K562 (cell line): ENCODE results near the gene ASIC3. TPM values are rescaled to one million over a fixed set of nuclear protein-coding genes. Genes with fewer than 3 reads are reported as not detected.

ENCODE experiments used
- BDP1 ChIP-seq: IDR thresholded peaks from 3 replicates; pipeline ENCODE4 v1.6.1; 2011; ENCODE audit not compliant: insufficient read length, insufficient read depth
- ETV1 ChIP-seq: fragments of 450-650 bp; conservative IDR thresholded peaks from 2 replicates; pipeline ENCODE4 v1.6.1; 2016; ENCODE audit warnings: missing genetic modification characterization, control low read depth, low read depth, missing compliant biosample characterization
- FIP1L1 ChIP-seq: fragments of 200-400 bp; formaldehyde crosslinking; IDR thresholded peaks from 2 replicates; pipeline ENCODE4 v1.6.1; 2018; ENCODE audit warnings: mild to moderate bottlenecking, low read depth, low read length; ENCODE audit not compliant: poor library complexity, severe bottlenecking
- FOSL1 ChIP-seq: fragments of 200-800 bp; sonication (Bioruptor generic); conservative IDR thresholded peaks from 2 replicates; pipeline ENCODE4 v1.6.1; 2016; ENCODE audit warnings: missing genetic modification characterization, missing compliant biosample characterization
- HES1 ChIP-seq: fragments of 450-650 bp; IDR thresholded peaks from 2 replicates; pipeline ENCODE4 v1.6.1; 2016; ENCODE audit warnings: low read depth, mild to moderate bottlenecking, moderate library complexity
- HNRNPLL ChIP-seq: fragments of 200-400 bp; formaldehyde crosslinking; IDR thresholded peaks from 2 replicates; pipeline ENCODE4 v1.6.1; 2017; ENCODE audit warnings: low read length, low read depth, mild to moderate bottlenecking; ENCODE audit not compliant: poor library complexity, severe bottlenecking
- KAT2B ChIP-seq: IDR thresholded peaks from one replicate; pipeline ENCODE4 v1.6.1; 2012; ENCODE audit warnings: low read depth, mild to moderate bottlenecking, control low read depth, inconsistent platforms, low read length, moderate library complexity
- KAT7 ChIP-seq: sonication (generic); formaldehyde crosslinking; IDR thresholded peaks from 2 replicates; pipeline ENCODE4 v1.8.0; 2022; ENCODE audit warnings: missing genetic modification reagents, mild to moderate bottlenecking, borderline replicate concordance
- KDM5B ChIP-seq: fragments of 200-600 bp; sonication (generic); IDR thresholded peaks from 2 replicates; pipeline ENCODE4 v1.6.1; 2012; ENCODE audit warnings: low read depth, mild to moderate bottlenecking, moderate library complexity, low read length, control low read depth, inconsistent platforms; ENCODE audit not compliant: insufficient replicate concordance
- KLF6 ChIP-seq: fragments of 250-450 bp; sonication (Bioruptor Pico); IDR thresholded peaks from 2 replicates; pipeline ENCODE4 v1.4.0; 2020; ENCODE audit warnings: mild to moderate bottlenecking, moderate library complexity, borderline replicate concordance
- MBD1 ChIP-seq: fragments of 250-450 bp; sonication (Bioruptor Pico); IDR thresholded peaks from 2 replicates; pipeline ENCODE4 v1.8.0; 2022; ENCODE audit warnings: inconsistent platforms
- NFE2 ChIP-seq: IDR thresholded peaks from 2 replicates; pipeline ENCODE4 v1.6.1; 2014; ENCODE audit warnings: antibody characterized with exemption, low read depth
- NRF1 ChIP-seq, 2 experiments: fragments of 450-650 bp; IDR thresholded peaks in 1 of 2; conservative IDR thresholded peaks in 1 of 2; 2 replicates each; pipeline ENCODE4 v1.6.1; 2014; ENCODE audit warnings: mild to moderate bottlenecking in 2 of 2
- PTBP1 ChIP-seq: fragments of 200-400 bp; formaldehyde crosslinking; IDR thresholded peaks from 2 replicates; pipeline ENCODE4 v1.6.1; 2017; ENCODE audit warnings: low read depth, low read length
- SMARCC2 ChIP-seq: fragments of 450-650 bp; IDR thresholded peaks from 2 replicates; pipeline ENCODE4 v1.6.1; 2017; ENCODE audit warnings: antibody characterized with exemption, moderate library complexity, mild to moderate bottlenecking, low read depth
- TEAD1 ChIP-seq, 2 experiments: fragments of 450-650 bp in 1 of 2; sonication (generic) in 1 of 2; formaldehyde crosslinking; IDR thresholded peaks; 2 replicates each; pipeline versions ENCODE4 v1.4.0 to v1.8.0; 2020 to 2022; ENCODE audit warnings: mild to moderate bottlenecking in 2 of 2, missing genetic modification reagents in 1 of 2
- TSHZ1 ChIP-seq: fragments of 250-450 bp; sonication (Bioruptor Pico); IDR thresholded peaks from 2 replicates; pipeline ENCODE4 v1.4.0; 2020; ENCODE audit warnings: mild to moderate bottlenecking, moderate library complexity
- YBX1 ChIP-seq: fragments of 450-650 bp; IDR thresholded peaks from 2 replicates; pipeline ENCODE4 v1.7.1; 2016; ENCODE audit warnings: mild to moderate bottlenecking
- ZBTB7A ChIP-seq: IDR thresholded peaks from 2 replicates; pipeline ENCODE4 v1.6.1; 2011; ENCODE audit warnings: low read depth, mild to moderate bottlenecking, low read length, moderate library complexity, borderline replicate concordance; ENCODE audit not compliant: control insufficient read depth
- ZC3H11A ChIP-seq: IDR thresholded peaks from 2 replicates; pipeline ENCODE4 v1.6.1; 2012; ENCODE audit warnings: low read depth, low read length, improper control_type of control experiment
- ZNF133 ChIP-seq: fragments of 250-450 bp; sonication (Bioruptor Pico); IDR thresholded peaks from 2 replicates; pipeline ENCODE4 v1.4.0; 2020; ENCODE audit warnings: mild to moderate bottlenecking
- ZNF274 ChIP-seq: IDR thresholded peaks from 2 replicates; pipeline ENCODE4 v1.6.1; 2011; ENCODE audit warnings: low read depth, mild to moderate bottlenecking, low read length, moderate library complexity, borderline replicate concordance
- ZNF561 ChIP-seq: fragments of 450-650 bp; formaldehyde crosslinking; conservative IDR thresholded peaks from 2 replicates; pipeline ENCODE4 v1.4.0; 2020; ENCODE audit warnings: mild to moderate bottlenecking, moderate library complexity
- ZNF707 ChIP-seq: fragments of 250-450 bp; sonication (Bioruptor Pico); conservative IDR thresholded peaks from 2 replicates; pipeline ENCODE4 v1.8.0; 2022; ENCODE audit warnings: inconsistent platforms, mild to moderate bottlenecking, moderate library complexity
- polyA plus RNA-seq, 8 experiments: library from polyadenylated mRNA; depleted of rRNA in 4 of 8; stranded (reverse) in 5 of 8; unstranded in 3 of 8; fragments of >200 nt; fragmentation: Nextera tagmentation in 2 of 8; fragmentation: Illumina TruSeq in 1 of 8; extraction: Ambion mirVana in 2 of 8; extraction: Trizol in 1 of 8; gene quantifications; 2 replicates each; pipeline versions ENCODE4 v1.2.1 to v1.2.3, GENCODE V29; 2011 to 2014; ENCODE audit warnings: inconsistent platforms in 1 of 8, missing spikeins in 1 of 8
- total RNA-seq, 7 experiments: library from RNA; depleted of rRNA in 6 of 7; stranded (reverse); fragments of >200 nt in 6 of 7; fragmentation: Illumina TruSeq in 2 of 7; extraction: Trizol in 2 of 7; gene quantifications; 2 replicates each; pipeline versions ENCODE4 v1.2.1 to v1.2.3, GENCODE V29; 2011 to 2021; ENCODE audit warnings: low replicate concordance in 1 of 7

ASIC3 gene
- total and polyA plus RNA-seq, 9 of the 15 experiments (the other 6 are each of a cell fraction or from before 2014, with no cell fraction given) = 0.11 to 5.0 (median 0.87) TPM

- TF ChIP-seq NFE2 (no peak), ZNF274 (no peak), KAT2B (no peak), KLF6 (CRISPR knock-in tag) (no peak), MBD1 (CRISPR knock-in tag) (no peak), PTBP1 (0 out of 2 replicates have a peak, but pooled peaks have one; percentile 11), ETV1 (tag) (peak; percentile 42; the same call in 1 of the 2 replicates), BDP1 (no peak), KAT7 (CRISPR knock-in tag) (0 out of 2 replicates have a peak, but pooled peaks have one; percentile 42), FIP1L1 (peak; percentile 72), FOSL1 (tag) (no peak), KDM5B (peak; percentile 65), TSHZ1 (CRISPR knock-in tag) (no peak), ZNF133 (CRISPR knock-in tag) (no peak), TEAD1 (CRISPR knock-in tag; IDR thresholded peaks at IDR 0.05) (no peak), NRF1 (conservative IDR thresholded peaks at IDR 0.05 in 1 of 2, IDR thresholded peaks at IDR 0.05 in 1 of 2) (no peak), ZNF561 (CRISPR knock-in tag) (no peak), ZC3H11A (no peak), HNRNPLL (peak; percentile 31), SMARCC2 (no peak), ZNF707 (CRISPR knock-in tag) (no peak), ZBTB7A (no peak; the same call in 1 of the 2 replicates), HES1 (0 out of 2 replicates have a peak, but pooled peaks have one; percentile 17), YBX1 (no peak)
Observed at GRCh38 chr7:151086802-151087244, 38.5 kb downstream of the ASIC3 start (continued).
